GM12801 (cell line): ENCODE results near the gene GRHPR.

ENCODE experiments used
- CTCF ChIP-seq: IDR thresholded peaks from one replicate; pipeline ENCODE4 v1.5.1; 2011; ENCODE audit warnings: control low read depth; ENCODE audit not compliant: insufficient read length; ENCODE audit errors: extremely low read depth

GRHPR gene

GRCh38 chr9:37471942-37472684 is 49.6 kb downstream of the GRHPR start:
- no peak for TF ChIP-seq CTCF

- TF ChIP-seq CTCF = no peak
These were observed 51.9 kb downstream of the GRHPR start for GRCh38 chr9:37474438-37474837.

GRCh38 chr9:37476930-37477329 is 54.4 kb downstream of the GRHPR start:
- TF ChIP-seq CTCF = no peak

GRCh38 chr9:37480759-37481158 is 58.3 kb downstream of the GRHPR start:
- no peak for TF ChIP-seq CTCF

GRCh38 chr9:37485389-37486255 is 63.1 kb downstream of the GRHPR start, which contains the start of gene POLR1E:
TSS of gene POLR1E (plus strand) at chr9:37485948. CDS start at chr9:37486048, 100 bp downstream.
- no peak for TF ChIP-seq CTCF

GRCh38 chr9:37486256-37486615 is 63.7 kb downstream of the GRHPR start:
- TF ChIP-seq CTCF = no peak
